NCI-H128 (cell line): ENCODE measurements around the gene MAPK8.

Experiments used
- DNase-seq: peaks from one replicate; lab custom pipeline; 2025; ENCODE audit not compliant: unreplicated experiment; lab: John Stamatoyannopoulos, UW

The MAPK8 gene

GRCh38 chr10:48291190-48291589, 15.3 kb upstream of the MAPK8 start:
- no peak for DNase-seq

GRCh38 chr10:48292616-48293015, 13.9 kb upstream of the MAPK8 start:
- DNase-seq, result no peak

GRCh38 chr10:48294431-48294830, 12.0 kb upstream of the MAPK8 start:
- no peak for DNase-seq

- DNase-seq, result no peak
Measured at GRCh38 chr10:48296576-48297098, 9.8 kb upstream of the MAPK8 start.

- DNase-seq, result no peak
Measured at GRCh38 chr10:48299066-48299465, 7.4 kb upstream of the MAPK8 start.

GRCh38 chr10:48299692-48300091, 6.8 kb upstream of the MAPK8 start:
- no peak for DNase-seq

- no peak for DNase-seq
Measured at GRCh38 chr10:48300556-48300955, 5.9 kb upstream of the MAPK8 start.

GRCh38 chr10:48302515-48303476, 3.7 kb upstream of the MAPK8 start:
- DNase-seq, result no peak

GRCh38 chr10:48305905-48306264, 592 bp upstream of the MAPK8 start:
- no peak for DNase-seq

GRCh38 chr10:48306870-48307710, 613 bp downstream of the MAPK8 start:
- DNase-seq, result no peak

- DNase-seq, result no peak
Measured at GRCh38 chr10:48307711-48308018, 1.2 kb downstream of the MAPK8 start.

GRCh38 chr10:48309711-48310226, 3.3 kb downstream of the MAPK8 start:
- no peak for DNase-seq

GRCh38 chr10:48314107-48314506, 7.6 kb downstream of the MAPK8 start:
- no peak for DNase-seq

GRCh38 chr10:48316236-48316635, 9.8 kb downstream of the MAPK8 start:
- DNase-seq, result no peak

- DNase-seq, result no peak
Measured at GRCh38 chr10:48317321-48317990, 11.0 kb downstream of the MAPK8 start.

- no peak for DNase-seq
Measured at GRCh38 chr10:48322017-48322416, 15.5 kb downstream of the MAPK8 start.

- no peak for DNase-seq
Measured at GRCh38 chr10:48324580-48324979, 18.1 kb downstream of the MAPK8 start.

GRCh38 chr10:48330269-48330668, 23.8 kb downstream of the MAPK8 start:
- DNase-seq, result no peak

- no peak for DNase-seq
Measured at GRCh38 chr10:48331436-48331835, 25.0 kb downstream of the MAPK8 start.

- DNase-seq, result no peak
Measured at GRCh38 chr10:48332166-48332870, 25.8 kb downstream of the MAPK8 start.

- no peak for DNase-seq
Measured at GRCh38 chr10:48332871-48333216, 26.4 kb downstream of the MAPK8 start.
